Measurements from ENCODE around the gene VLDLR.

Gene VLDLR

GRCh38 chr9:2622461-2623287, 1.1 kb downstream of the VLDLR start:
- DNase-seq: no peak

GRCh38 chr9:2623288-2624050, 1.9 kb downstream of the VLDLR start:
- peak; percentile 25 for DNase-seq

GRCh38 chr9:2624051-2624682, 2.6 kb downstream of the VLDLR start:
- DNase-seq: no peak

GRCh38 chr9:2625427-2625826, 3.8 kb downstream of the VLDLR start:
- DNase-seq: no peak

- no peak for DNase-seq
Observed at GRCh38 chr9:2628919-2629318, 7.3 kb downstream of the VLDLR start.

GRCh38 chr9:2630158-2630557, 8.6 kb downstream of the VLDLR start:
- no peak for DNase-seq

GRCh38 chr9:2631263-2631662, 9.7 kb downstream of the VLDLR start:
- DNase-seq: no peak

- no peak for DNase-seq
Observed at GRCh38 chr9:2634153-2634552, 12.6 kb downstream of the VLDLR start.

- no peak for DNase-seq
Observed at GRCh38 chr9:2634818-2635217, 13.2 kb downstream of the VLDLR start.

GRCh38 chr9:2635922-2636321, 14.3 kb downstream of the VLDLR start:
- DNase-seq: no peak

- DNase-seq: no peak
Observed at GRCh38 chr9:2637390-2637789, 15.8 kb downstream of the VLDLR start.

- DNase-seq: no peak
Observed at GRCh38 chr9:2638871-2639673, 17.5 kb downstream of the VLDLR start.

- no peak for DNase-seq
Observed at GRCh38 chr9:2639786-2640185, 18.2 kb downstream of the VLDLR start.

GRCh38 chr9:2640570-2640969, 19.0 kb downstream of the VLDLR start:
- DNase-seq: no peak

GRCh38 chr9:2641033-2641432, 19.4 kb downstream of the VLDLR start:
- DNase-seq: no peak

GRCh38 chr9:2642068-2642467, 20.5 kb downstream of the VLDLR start:
- DNase-seq: no peak

GRCh38 chr9:2645569-2645968, 24.0 kb downstream of the VLDLR start:
- DNase-seq: no peak

GRCh38 chr9:2655411-2655901, 33.9 kb downstream of the VLDLR start:
- DNase-seq: no peak

GRCh38 chr9:2657427-2657826, 35.8 kb downstream of the VLDLR start:
- no peak for DNase-seq

- DNase-seq: no peak
Observed at GRCh38 chr9:2662496-2662895, 40.9 kb downstream of the VLDLR start.

- DNase-seq: no peak
Observed at GRCh38 chr9:2663461-2664173, 42.0 kb downstream of the VLDLR start.

Measured in NCI-H2029 (cell line).